Astrocyte (in vitro differentiated cells and primary cell): ENCODE results near the gene GALNT18. TPM values are rescaled to one million over a fixed set of nuclear protein-coding genes. Genes with fewer than 3 reads are reported as not detected.
A peak's percentile ranks its signal among the peaks of the same experiment; 100 is the strongest.

ENCODE experiments used
- DNase-seq: peaks from one replicate; pipeline ENCODE4 v3.0.0-alpha.2; 2010; ENCODE audit warnings: low read depth
- FAIRE-seq: peaks from 2 replicates; lab custom pipeline; 2011; peaks lifted over from hg19 to GRCh38; lab: Jason Lieb, UNC
- H2AFZ ChIP-seq: 2 replicates; pipeline ENCODE4 v1.6.0; 2012; ENCODE audit warnings: low read depth, low read length, inconsistent platforms
- H3K27ac ChIP-seq: 2 replicates; pipeline ENCODE4 v1.5.1; 2011; ENCODE audit warnings: low read depth, low read length, inconsistent platforms
- H3K27me3 ChIP-seq: 2 replicates; pipeline ENCODE4 v1.6.0; 2011; ENCODE audit warnings: low read length, inconsistent platforms; ENCODE audit not compliant: insufficient read depth
- H3K36me3 ChIP-seq: 2 replicates; pipeline ENCODE4 v1.5.1; 2011; ENCODE audit warnings: low read length, inconsistent platforms; ENCODE audit not compliant: insufficient read depth
- H3K4me1 ChIP-seq: 2 replicates; pipeline ENCODE4 v1.5.1; 2011; ENCODE audit warnings: low read length, inconsistent platforms; ENCODE audit not compliant: insufficient read depth
- H3K4me2 ChIP-seq: 2 replicates; pipeline ENCODE4 v1.6.0; 2012; ENCODE audit warnings: low read length, inconsistent platforms
- H3K4me3 ChIP-seq: 2 replicates; pipeline ENCODE4 v1.5.1; 2011; ENCODE audit warnings: low read depth, mild to moderate bottlenecking, low read length, inconsistent platforms; ENCODE audit not compliant: insufficient read depth
- H3K79me2 ChIP-seq: 2 replicates; pipeline ENCODE4 v1.6.0; 2012; ENCODE audit warnings: mild to moderate bottlenecking, low read length, inconsistent platforms; ENCODE audit not compliant: insufficient read depth
- H3K9ac ChIP-seq: 2 replicates; pipeline ENCODE4 v1.6.0; 2012; ENCODE audit warnings: mild to moderate bottlenecking, low read length, inconsistent platforms
- H3K9me3 ChIP-seq: 2 replicates; pipeline ENCODE4 v1.5.1; 2012; ENCODE audit warnings: low read depth, mild to moderate bottlenecking, low read length, inconsistent platforms; ENCODE audit not compliant: insufficient read depth
- H4K20me1 ChIP-seq: 2 replicates; pipeline ENCODE4 v1.6.0; 2012; ENCODE audit warnings: low read length, inconsistent platforms; ENCODE audit not compliant: insufficient read depth
- H3K27ac Mint-ChIP-seq: one replicate; pipeline ENCODE4 v1.8.0; 2021; ENCODE audit warnings: mild to moderate bottlenecking, mixed read lengths; ENCODE audit not compliant: unreplicated experiment
- H3K27me3 Mint-ChIP-seq: one replicate; pipeline ENCODE4 v1.8.0; 2021; ENCODE audit warnings: low read depth, mixed read lengths; ENCODE audit not compliant: unreplicated experiment
- H3K36me3 Mint-ChIP-seq: one replicate; pipeline ENCODE4 v1.8.0; 2021; ENCODE audit warnings: low read depth, mixed read lengths; ENCODE audit not compliant: unreplicated experiment
- H3K4me1 Mint-ChIP-seq: one replicate; pipeline ENCODE4 v1.8.0; 2021; ENCODE audit warnings: low read depth, mixed read lengths; ENCODE audit not compliant: unreplicated experiment
- H3K4me3 Mint-ChIP-seq: one replicate; pipeline ENCODE4 v1.8.0; 2021; ENCODE audit warnings: mild to moderate bottlenecking, moderate library complexity, mixed read lengths; ENCODE audit not compliant: unreplicated experiment
- H3K9me3 Mint-ChIP-seq: one replicate; pipeline ENCODE4 v1.8.0; 2021; ENCODE audit warnings: mild to moderate bottlenecking, mixed read lengths; ENCODE audit not compliant: unreplicated experiment
- EZH2 ChIP-seq: IDR thresholded peaks from 2 replicates; pipeline ENCODE4 v1.6.1; 2012; ENCODE audit warnings: mild to moderate bottlenecking, low read length, inconsistent platforms; ENCODE audit not compliant: insufficient read depth
- total RNA-seq: library from RNA; stranded (reverse); gene quantifications from 2 replicates; pipeline ENCODE4 v1.2.1, GENCODE V29; 2021
- TF ChIP-seq, protein P1 (sequence below): IDR thresholded peaks from 2 replicates; pipeline ENCODE4 v1.5.1; 2011; ENCODE audit warnings: low read depth, mild to moderate bottlenecking, inconsistent platforms, low read length, moderate library complexity; ENCODE audit not compliant: insufficient read depth

Gene GALNT18
- total RNA-seq, 1 donor from 2014 or later, result 6.5 TPM

- H3K9me3 ChIP-seq, result no peaks in the 10 kb centered on the region
- FAIRE-seq (no peak), DNase-seq (no peak)
- no peak overlapping the region for H3K4me3 Mint-ChIP-seq
- H4K20me1 ChIP-seq, result no peaks in the 10 kb centered on the region
- peaks cover 22% of the 10 kb centered on the region for H3K4me1 Mint-ChIP-seq
- peaks cover 3% of the 10 kb centered on the region for H3K4me1 ChIP-seq
- no peaks in the 10 kb centered on the region for H3K36me3 Mint-ChIP-seq
- H3K4me3 ChIP-seq, result no peak overlapping the region
- peak overlapping the region; percentile 22 for H3K4me2 ChIP-seq
- no peak overlapping the region for H3K27ac ChIP-seq
- no peak overlapping the region for H3K9ac ChIP-seq
- H3K27me3 Mint-ChIP-seq, result peaks cover 18% of the 10 kb centered on the region
- no peaks in the 10 kb centered on the region for H3K36me3 ChIP-seq
- H3K79me2 ChIP-seq, result no peaks in the 10 kb centered on the region
- H3K27ac Mint-ChIP-seq, result no peak overlapping the region
- TF ChIP-seq EZH2, result no peak
- TF ChIP-seq, protein P1, sequence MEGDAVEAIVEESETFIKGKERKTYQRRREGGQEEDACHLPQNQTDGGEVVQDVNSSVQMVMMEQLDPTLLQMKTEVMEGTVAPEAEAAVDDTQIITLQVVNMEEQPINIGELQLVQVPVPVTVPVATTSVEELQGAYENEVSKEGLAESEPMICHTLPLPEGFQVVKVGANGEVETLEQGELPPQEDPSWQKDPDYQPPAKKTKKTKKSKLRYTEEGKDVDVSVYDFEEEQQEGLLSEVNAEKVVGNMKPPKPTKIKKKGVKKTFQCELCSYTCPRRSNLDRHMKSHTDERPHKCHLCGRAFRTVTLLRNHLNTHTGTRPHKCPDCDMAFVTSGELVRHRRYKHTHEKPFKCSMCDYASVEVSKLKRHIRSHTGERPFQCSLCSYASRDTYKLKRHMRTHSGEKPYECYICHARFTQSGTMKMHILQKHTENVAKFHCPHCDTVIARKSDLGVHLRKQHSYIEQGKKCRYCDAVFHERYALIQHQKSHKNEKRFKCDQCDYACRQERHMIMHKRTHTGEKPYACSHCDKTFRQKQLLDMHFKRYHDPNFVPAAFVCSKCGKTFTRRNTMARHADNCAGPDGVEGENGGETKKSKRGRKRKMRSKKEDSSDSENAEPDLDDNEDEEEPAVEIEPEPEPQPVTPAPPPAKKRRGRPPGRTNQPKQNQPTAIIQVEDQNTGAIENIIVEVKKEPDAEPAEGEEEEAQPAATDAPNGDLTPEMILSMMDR, result no peak
- H3K9me3 Mint-ChIP-seq, result no peaks in the 10 kb centered on the region
- peaks cover 5% of the 10 kb centered on the region for H3K27me3 ChIP-seq
- no peak overlapping the region for H2AFZ ChIP-seq
These were observed 138.2 kb downstream of the GALNT18 start for GRCh38 chr11:11483627-11484026.

GRCh38 chr11:11482730-11483129 is 139.1 kb downstream of the GALNT18 start:
- Histone ChIP-seq H3K27ac (no peak overlapping the region), H3K4me1 (peaks cover 3% of the 10 kb centered on the region), H3K4me3 (no peak overlapping the region), H3K9me3 (no peaks in the 10 kb centered on the region), H3K27me3 (peaks cover 7% of the 10 kb centered on the region), H3K36me3 (no peaks in the 10 kb centered on the region), H3K79me2 (no peaks in the 10 kb centered on the region), H3K9ac (no peak overlapping the region), H3K4me2 (no peak overlapping the region), H4K20me1 (no peaks in the 10 kb centered on the region), H2AFZ (no peak overlapping the region)
- peaks cover 18% of the 10 kb centered on the region for H3K27me3 Mint-ChIP-seq
- no peaks in the 10 kb centered on the region for H3K36me3 Mint-ChIP-seq
- peaks cover 29% of the 10 kb centered on the region for H3K4me1 Mint-ChIP-seq
- TF ChIP-seq EZH2, result no peak
- TF ChIP-seq, protein P1, result no peak
- H3K4me3 Mint-ChIP-seq, result no peak overlapping the region
- FAIRE-seq (no peak), DNase-seq (no peak)
- no peaks in the 10 kb centered on the region for H3K9me3 Mint-ChIP-seq
- no peak overlapping the region for H3K27ac Mint-ChIP-seq

DNA sequence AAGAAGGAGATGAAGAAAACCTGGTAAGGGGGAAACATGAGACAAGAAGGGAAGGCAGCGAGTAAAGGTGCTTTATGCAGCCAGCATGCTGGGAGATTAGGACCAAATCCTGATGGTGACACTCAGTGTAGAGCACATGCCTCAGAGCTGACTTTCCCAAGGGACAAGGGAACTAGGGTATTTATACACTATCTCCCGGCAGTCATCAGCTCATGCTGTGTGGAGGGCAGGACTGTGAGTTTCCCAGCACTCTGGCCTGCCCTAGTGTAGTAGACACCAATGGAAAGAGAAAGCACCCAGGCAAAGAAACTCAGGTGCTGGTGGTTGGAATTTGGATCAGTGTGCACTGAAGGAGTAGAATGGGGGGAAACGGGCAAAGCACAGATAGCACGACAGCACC is 140.4 kb downstream of the GALNT18 start:
- H3K9ac ChIP-seq, result no peak overlapping the region
- H3K4me1 Mint-ChIP-seq, result peaks cover 41% of the 10 kb centered on the region
- no peak overlapping the region for H3K4me3 Mint-ChIP-seq
- peak overlapping the region; percentile 51 for H3K27ac Mint-ChIP-seq
- no peaks in the 10 kb centered on the region for H4K20me1 ChIP-seq
- no peak overlapping the region for H3K27ac ChIP-seq
- H3K36me3 ChIP-seq, result no peaks in the 10 kb centered on the region
- H2AFZ ChIP-seq, result no peak overlapping the region
- DNase-seq (no peak), FAIRE-seq (no peak)
- TF ChIP-seq, protein P1, result no peak
- TF ChIP-seq EZH2, result no peak
- no peaks in the 10 kb centered on the region for H3K36me3 Mint-ChIP-seq
- no peaks in the 10 kb centered on the region for H3K9me3 ChIP-seq
- H3K27me3 ChIP-seq, result peaks cover 7% of the 10 kb centered on the region
- H3K4me1 ChIP-seq, result peaks cover 3% of the 10 kb centered on the region
- H3K79me2 ChIP-seq, result no peaks in the 10 kb centered on the region
- peaks cover 14% of the 10 kb centered on the region for H3K27me3 Mint-ChIP-seq
- no peak overlapping the region for H3K4me2 ChIP-seq
- no peak overlapping the region for H3K4me3 ChIP-seq
- H3K9me3 Mint-ChIP-seq, result no peaks in the 10 kb centered on the region
